ENCODE measurements around the gene NDUFB4. TPM values are rescaled to one million over a fixed set of nuclear protein-coding genes. Genes with fewer than 3 reads are reported as not detected.

NDUFB4 gene
- total and polyA plus RNA-seq, 2 donors (not counting 1 experiment from before 2014, with no cell fraction given), result 68.4 to 139 TPM

DNA sequence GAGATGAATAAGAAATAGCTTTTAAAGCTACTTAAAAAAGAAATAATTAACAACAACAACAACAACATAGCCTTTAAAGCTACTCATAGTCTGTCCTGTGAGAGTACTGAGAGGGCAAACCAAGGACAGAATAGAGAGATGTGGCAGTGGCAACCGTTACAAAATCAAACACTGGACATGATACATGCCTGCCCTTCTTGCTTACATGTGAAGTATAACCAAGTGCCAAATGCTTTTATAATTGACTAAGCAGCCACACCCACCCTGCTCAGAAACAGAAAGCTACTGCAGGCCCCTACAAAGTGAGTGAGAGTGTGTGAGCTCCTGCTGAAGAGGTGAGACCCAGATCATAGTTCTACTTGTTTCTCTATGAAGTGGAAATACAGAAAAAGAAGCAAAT lies 38.4 kb downstream of the NDUFB4 start:
- Mint-ChIP-seq H3K4me1 (no peaks in the 10 kb centered on the region), H3K27me3 (no peaks in the 10 kb centered on the region), H3K27ac (no peak overlapping the region), H3K4me3 (no peak overlapping the region), H3K9me3 (ENCODE audit: insufficient read depth) (peaks cover 2% of the 10 kb centered on the region)
- H3K9ac ChIP-seq (ENCODE audit: low read length), result no peak overlapping the region
- H3K4me3 ChIP-seq (ENCODE audit: control extremely low read depth in 1 of 5, extremely low read depth in 1 of 5, insufficient read depth in 1 of 5, low read depth in 2 of 5, low read length in 4 of 5), result no peak overlapping the region
- intact Hi-C loops (cut with micrococcal nuclease), result no loop called here
- ChIA-PET POLR2A (no interaction called here), CTCF (interaction anchor here (0.9 to 1.1 kb wide), 2 partner anchors 11 to 14 kb away, joined by 3 read pairs; no protein-coding TSS in a partner anchor)
- TF ChIP-seq, protein P1, sequence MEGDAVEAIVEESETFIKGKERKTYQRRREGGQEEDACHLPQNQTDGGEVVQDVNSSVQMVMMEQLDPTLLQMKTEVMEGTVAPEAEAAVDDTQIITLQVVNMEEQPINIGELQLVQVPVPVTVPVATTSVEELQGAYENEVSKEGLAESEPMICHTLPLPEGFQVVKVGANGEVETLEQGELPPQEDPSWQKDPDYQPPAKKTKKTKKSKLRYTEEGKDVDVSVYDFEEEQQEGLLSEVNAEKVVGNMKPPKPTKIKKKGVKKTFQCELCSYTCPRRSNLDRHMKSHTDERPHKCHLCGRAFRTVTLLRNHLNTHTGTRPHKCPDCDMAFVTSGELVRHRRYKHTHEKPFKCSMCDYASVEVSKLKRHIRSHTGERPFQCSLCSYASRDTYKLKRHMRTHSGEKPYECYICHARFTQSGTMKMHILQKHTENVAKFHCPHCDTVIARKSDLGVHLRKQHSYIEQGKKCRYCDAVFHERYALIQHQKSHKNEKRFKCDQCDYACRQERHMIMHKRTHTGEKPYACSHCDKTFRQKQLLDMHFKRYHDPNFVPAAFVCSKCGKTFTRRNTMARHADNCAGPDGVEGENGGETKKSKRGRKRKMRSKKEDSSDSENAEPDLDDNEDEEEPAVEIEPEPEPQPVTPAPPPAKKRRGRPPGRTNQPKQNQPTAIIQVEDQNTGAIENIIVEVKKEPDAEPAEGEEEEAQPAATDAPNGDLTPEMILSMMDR (IDR thresholded peaks at IDR 0.05), result no peak
- no peak for TF ChIP-seq EZH2 (IDR thresholded peaks at IDR 0.05; ENCODE audit: borderline replicate concordance, insufficient read depth, low read depth, low read length, poor library complexity, severe bottlenecking)
- H3K36me3 ChIP-seq (replicated peaks in 1 of 2; ENCODE audit: control extremely low read depth in 1 of 2, control insufficient read depth in 1 of 2, extremely low read depth in 1 of 2, insufficient read depth in 2 of 2, low read length in 1 of 2), result no peaks in the 10 kb centered on the region
- no peak overlapping the region for H3K27ac ChIP-seq (ENCODE audit: low read length in 2 of 2)
- H3K4me2 ChIP-seq (replicated peaks; ENCODE audit: low read depth, low read length, poor library complexity, severe bottlenecking), result no peak overlapping the region
- no peaks in the 10 kb centered on the region for H3K27me3 ChIP-seq (replicated peaks in 1 of 4; ENCODE audit: control extremely low read depth in 1 of 4, control insufficient read depth in 3 of 4, insufficient read depth in 4 of 4, low read length in 3 of 4)
- H3K4me1 ChIP-seq (ENCODE audit: control insufficient read depth in 2 of 2, insufficient read depth in 2 of 2, low read length in 2 of 2), result no peaks in the 10 kb centered on the region
- DNase-seq (no peak), ATAC-seq (ENCODE audit: low read depth) (no peak)
- H2AFZ ChIP-seq (ENCODE audit: insufficient read depth, low read depth, low read length, poor library complexity, severe bottlenecking), result no peak overlapping the region
- no peaks in the 10 kb centered on the region for H3K9me3 ChIP-seq (ENCODE audit: control extremely low read depth in 1 of 3, control insufficient read depth in 2 of 3, insufficient read depth in 1 of 3, low read length in 2 of 3)
- H4K20me1 ChIP-seq (ENCODE audit: control insufficient read depth, insufficient read depth, low read length, poor library complexity, severe bottlenecking), result no peaks in the 10 kb centered on the region
- no peaks in the 10 kb centered on the region for H3K79me2 ChIP-seq (ENCODE audit: control insufficient read depth, insufficient read depth, low read length)
- no CpG with 5 or more reads among the region's 1 CpG for WGBS (ENCODE audit: insufficient coverage)

- Mint-ChIP-seq H3K27me3 (peaks cover 3% of the 10 kb centered on the region), H3K27ac (no peak overlapping the region), H3K4me1 (no peaks in the 10 kb centered on the region), H3K4me3 (no peak overlapping the region), H3K9me3 (ENCODE audit: insufficient read depth) (no peaks in the 10 kb centered on the region)
- ATAC-seq (ENCODE audit: low read depth) (no peak), DNase-seq (no peak)
- H3K79me2 ChIP-seq (ENCODE audit: control insufficient read depth, insufficient read depth, low read length), result no peaks in the 10 kb centered on the region
- POLR2A ChIA-PET, result no interaction called here
- H3K9me3 ChIP-seq (ENCODE audit: control extremely low read depth in 1 of 3, control insufficient read depth in 2 of 3, insufficient read depth in 1 of 3, low read length in 2 of 3), result no peaks in the 10 kb centered on the region
- no CpG with 5 or more reads among the region's 2 CpGs for WGBS (ENCODE audit: insufficient coverage)
- no peak overlapping the region for H3K4me2 ChIP-seq (replicated peaks; ENCODE audit: low read depth, low read length, poor library complexity, severe bottlenecking)
- no peak overlapping the region for H3K4me3 ChIP-seq (ENCODE audit: control extremely low read depth in 1 of 5, extremely low read depth in 1 of 5, insufficient read depth in 1 of 5, low read depth in 2 of 5, low read length in 4 of 5)
- no peak for TF ChIP-seq EZH2 (IDR thresholded peaks at IDR 0.05; ENCODE audit: borderline replicate concordance, insufficient read depth, low read depth, low read length, poor library complexity, severe bottlenecking)
- TF ChIP-seq, protein P1 (IDR thresholded peaks at IDR 0.05), result no peak
- no peaks in the 10 kb centered on the region for H3K4me1 ChIP-seq (ENCODE audit: control insufficient read depth in 2 of 2, insufficient read depth in 2 of 2, low read length in 2 of 2)
- no peaks in the 10 kb centered on the region for H4K20me1 ChIP-seq (ENCODE audit: control insufficient read depth, insufficient read depth, low read length, poor library complexity, severe bottlenecking)
- no peaks in the 10 kb centered on the region for H3K36me3 ChIP-seq (replicated peaks in 1 of 2; ENCODE audit: control extremely low read depth in 1 of 2, control insufficient read depth in 1 of 2, extremely low read depth in 1 of 2, insufficient read depth in 2 of 2, low read length in 1 of 2)
- no peak overlapping the region for H3K27ac ChIP-seq (ENCODE audit: low read length in 2 of 2)
- no peak overlapping the region for H3K9ac ChIP-seq (ENCODE audit: low read length)
- CTCF ChIA-PET, result no interaction called here
- intact Hi-C loops (cut with micrococcal nuclease), result no loop called here
- H2AFZ ChIP-seq (ENCODE audit: insufficient read depth, low read depth, low read length, poor library complexity, severe bottlenecking), result no peak overlapping the region
- H3K27me3 ChIP-seq (replicated peaks in 1 of 4; ENCODE audit: control extremely low read depth in 1 of 4, control insufficient read depth in 3 of 4, insufficient read depth in 4 of 4, low read length in 3 of 4), result no peaks in the 10 kb centered on the region
Observed at GRCh38 chr3:120636795-120637401, 40.8 kb downstream of the NDUFB4 start.
